ENCODE measurements around the gene TFEB.

- TF ChIP-seq POLR2A (IDR thresholded peaks at IDR 0.05) (no peak), CTCF (IDR thresholded peaks at IDR 0.05) (no peak)
These were observed 83.3 kb downstream of the TFEB start for GRCh38 chr6:41651962-41652657.
